HepG2 (cell line): ENCODE measurements around the gene KDM5B. TPM values are rescaled to one million over a fixed set of nuclear protein-coding genes. Genes with fewer than 3 reads are reported as not detected.
A peak's percentile ranks its signal among the peaks of the same experiment; 100 is the strongest.

Experiments
- BHLHE40 ChIP-seq: IDR thresholded peaks from 2 replicates; pipeline ENCODE4 v1.6.1; 2011; ENCODE audit warnings: low read length, improper control_type of control experiment
- CREM ChIP-seq, 2 experiments: sonication (generic) in 1 of 2; formaldehyde crosslinking in 1 of 2; IDR thresholded peaks; 2 replicates each; pipeline versions ENCODE4 v1.4.0 to v1.6.1; 2016 to 2020; ENCODE audit warnings: antibody characterized with exemption in 1 of 2, mild to moderate bottlenecking in 1 of 2, missing genetic modification reagents in 1 of 2
- MBD4 ChIP-seq: IDR thresholded peaks from 2 replicates; pipeline ENCODE4 v1.6.1; 2012; ENCODE audit warnings: low read length, inconsistent platforms, borderline replicate concordance
- PHF8 ChIP-seq: sonication (generic); formaldehyde crosslinking; IDR thresholded peaks from 2 replicates; pipeline ENCODE4 v1.5.0; 2020; ENCODE audit warnings: missing genetic modification reagents
- SKI ChIP-seq: fragments of 450-650 bp; IDR thresholded peaks from one replicate; pipeline ENCODE4 v1.6.1; 2018; ENCODE audit warnings: mild to moderate bottlenecking; ENCODE audit not compliant: partially characterized antibody
- SYNCRIP ChIP-seq: fragments of 200-400 bp; formaldehyde crosslinking; IDR thresholded peaks from 2 replicates; pipeline ENCODE4 v1.6.1; 2018; ENCODE audit warnings: mild to moderate bottlenecking, low read depth, low read length; ENCODE audit not compliant: insufficient read depth
- TAF1 ChIP-seq: sonication (generic); formaldehyde crosslinking; IDR thresholded peaks from 2 replicates; pipeline ENCODE4 v1.4.0; 2020; ENCODE audit warnings: missing genetic modification reagents
- ZNF570 ChIP-seq: sonication (generic); formaldehyde crosslinking; IDR thresholded peaks from 2 replicates; pipeline ENCODE4 v1.4.0; 2020; ENCODE audit warnings: mild to moderate bottlenecking, missing genetic modification reagents, borderline replicate concordance
- ZNF766 ChIP-seq: sonication (generic); formaldehyde crosslinking; IDR thresholded peaks from 2 replicates; pipeline ENCODE4 v1.5.0; 2020; ENCODE audit warnings: missing genetic modification reagents, borderline replicate concordance
- ZNF83 ChIP-seq: sonication (generic); formaldehyde crosslinking; IDR thresholded peaks from 2 replicates; pipeline ENCODE4 v1.4.0; 2020; ENCODE audit warnings: missing genetic modification reagents, mild to moderate bottlenecking, borderline replicate concordance
- polyA plus RNA-seq, 8 experiments: library from polyadenylated mRNA; depleted of rRNA in 3 of 8; stranded (reverse) in 7 of 8; unstranded in 1 of 8; fragments of >200 nt; fragmentation: Illumina TruSeq in 4 of 8; extraction: Trizol in 4 of 8; gene quantifications; 2 replicates each; pipeline versions ENCODE4 v1.2.1 to v1.2.3, GENCODE V29; 2011 to 2016; ENCODE audit warnings: low read depth in 4 of 8, missing spikeins in 1 of 8, mixed read lengths in 1 of 8; ENCODE audit not compliant: insufficient read depth in 1 of 8
- total RNA-seq, 5 experiments: library from RNA; depleted of rRNA; stranded (reverse); fragments of >200 nt; fragmentation: Illumina TruSeq; extraction: Trizol; gene quantifications; 2 replicates each; pipeline ENCODE4 v1.2.3, GENCODE V29; 2016; ENCODE audit warnings: low read depth in 1 of 5
- TF ChIP-seq, protein P1 (sequence below): sonication (generic); formaldehyde crosslinking; IDR thresholded peaks from 2 replicates; pipeline ENCODE4 v1.5.0; 2020; ENCODE audit warnings: missing genetic modification reagents
- TF ChIP-seq, protein P2 (sequence below), 2 experiments: sonication (generic) in 1 of 2; formaldehyde crosslinking in 1 of 2; IDR thresholded peaks; 2 replicates each; pipeline versions ENCODE4 v1.4.0 to v1.6.1; 2016 to 2020; ENCODE audit warnings: borderline replicate concordance in 1 of 2, low read depth in 1 of 2, mild to moderate bottlenecking in 1 of 2, missing genetic modification reagents in 1 of 2
- TF ChIP-seq, protein P3 (sequence below): IDR thresholded peaks from 2 replicates; pipeline ENCODE4 v1.6.1; 2016; ENCODE audit warnings: low read depth
- TF ChIP-seq, protein P4 (sequence below): sonication (generic); formaldehyde crosslinking; IDR thresholded peaks from 2 replicates; pipeline ENCODE4 v1.4.0; 2020; ENCODE audit warnings: mild to moderate bottlenecking, missing genetic modification reagents

KDM5B gene
- total and polyA plus RNA-seq, 2 of the 13 experiments (the other 11 are each of a cell fraction or from before 2014, with no cell fraction given) = 34.2 to 35.4 TPM

DNA sequence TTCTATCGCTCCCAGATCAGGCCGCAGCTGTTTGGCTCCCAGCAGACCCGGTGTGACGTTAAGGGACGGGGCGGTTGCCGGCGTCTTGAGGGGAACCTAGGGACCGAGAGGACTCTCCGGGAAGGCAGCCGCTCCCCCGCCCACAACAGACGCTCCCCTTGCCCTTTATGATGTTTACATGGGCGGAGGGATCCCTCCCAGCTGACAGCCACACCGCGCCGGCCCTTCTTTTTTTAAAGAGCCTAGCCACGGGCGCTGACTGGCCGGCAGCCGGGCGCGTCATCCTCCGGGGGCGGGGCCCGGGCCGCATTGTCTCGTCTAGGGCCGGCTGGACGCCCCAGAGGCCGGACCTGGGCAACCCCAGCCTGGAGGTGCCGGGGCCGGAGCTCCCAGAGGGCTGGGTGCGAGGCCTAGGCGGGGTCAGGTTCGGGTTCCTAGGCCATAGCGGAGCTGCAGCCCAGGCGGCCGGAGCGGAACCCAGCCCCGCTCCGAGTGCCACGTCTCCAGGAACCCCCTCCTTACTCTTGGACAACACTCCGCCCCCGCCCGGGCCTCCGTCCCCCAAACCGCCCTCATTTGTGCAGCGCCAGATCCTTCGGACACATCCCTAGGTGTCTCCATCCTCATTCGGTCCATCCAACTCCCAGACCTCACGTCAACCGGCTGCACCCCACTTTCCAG is 2.5 kb upstream of the KDM5B start, which contains the start of gene PCAT6 (continued):
- TF ChIP-seq, protein P1, sequence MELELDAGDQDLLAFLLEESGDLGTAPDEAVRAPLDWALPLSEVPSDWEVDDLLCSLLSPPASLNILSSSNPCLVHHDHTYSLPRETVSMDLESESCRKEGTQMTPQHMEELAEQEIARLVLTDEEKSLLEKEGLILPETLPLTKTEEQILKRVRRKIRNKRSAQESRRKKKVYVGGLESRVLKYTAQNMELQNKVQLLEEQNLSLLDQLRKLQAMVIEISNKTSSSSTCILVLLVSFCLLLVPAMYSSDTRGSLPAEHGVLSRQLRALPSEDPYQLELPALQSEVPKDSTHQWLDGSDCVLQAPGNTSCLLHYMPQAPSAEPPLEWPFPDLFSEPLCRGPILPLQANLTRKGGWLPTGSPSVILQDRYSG (CRISPR knock-in tag) = no peak
- no peak for TF ChIP-seq ZNF570
- peak; percentile 83 for TF ChIP-seq SKI
- TF ChIP-seq MBD4 = no peak
- TF ChIP-seq CREM (IDR thresholded peaks at IDR 0.05) = peak; percentile 58; the same call in 1 of the 2 replicates
- TF ChIP-seq CREM (CRISPR knock-in tag; IDR thresholded peaks at IDR 0.05) = no peak
- TF ChIP-seq ZNF766 (CRISPR knock-in tag) = peak; percentile 65; the same call in 1 of the 2 replicates
- TF ChIP-seq, protein P2, sequence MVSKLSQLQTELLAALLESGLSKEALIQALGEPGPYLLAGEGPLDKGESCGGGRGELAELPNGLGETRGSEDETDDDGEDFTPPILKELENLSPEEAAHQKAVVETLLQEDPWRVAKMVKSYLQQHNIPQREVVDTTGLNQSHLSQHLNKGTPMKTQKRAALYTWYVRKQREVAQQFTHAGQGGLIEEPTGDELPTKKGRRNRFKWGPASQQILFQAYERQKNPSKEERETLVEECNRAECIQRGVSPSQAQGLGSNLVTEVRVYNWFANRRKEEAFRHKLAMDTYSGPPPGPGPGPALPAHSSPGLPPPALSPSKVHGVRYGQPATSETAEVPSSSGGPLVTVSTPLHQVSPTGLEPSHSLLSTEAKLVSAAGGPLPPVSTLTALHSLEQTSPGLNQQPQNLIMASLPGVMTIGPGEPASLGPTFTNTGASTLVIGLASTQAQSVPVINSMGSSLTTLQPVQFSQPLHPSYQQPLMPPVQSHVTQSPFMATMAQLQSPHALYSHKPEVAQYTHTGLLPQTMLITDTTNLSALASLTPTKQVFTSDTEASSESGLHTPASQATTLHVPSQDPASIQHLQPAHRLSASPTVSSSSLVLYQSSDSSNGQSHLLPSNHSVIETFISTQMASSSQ (IDR thresholded peaks at IDR 0.05; ENCODE audit: low read depth) = no peak
- TF ChIP-seq, protein P2 (CRISPR knock-in tag; IDR thresholded peaks at IDR 0.05; ENCODE audit: borderline replicate concordance) = 0 out of 2 replicates have a peak, but pooled peaks have one; percentile 40
- TF ChIP-seq, protein P3, sequence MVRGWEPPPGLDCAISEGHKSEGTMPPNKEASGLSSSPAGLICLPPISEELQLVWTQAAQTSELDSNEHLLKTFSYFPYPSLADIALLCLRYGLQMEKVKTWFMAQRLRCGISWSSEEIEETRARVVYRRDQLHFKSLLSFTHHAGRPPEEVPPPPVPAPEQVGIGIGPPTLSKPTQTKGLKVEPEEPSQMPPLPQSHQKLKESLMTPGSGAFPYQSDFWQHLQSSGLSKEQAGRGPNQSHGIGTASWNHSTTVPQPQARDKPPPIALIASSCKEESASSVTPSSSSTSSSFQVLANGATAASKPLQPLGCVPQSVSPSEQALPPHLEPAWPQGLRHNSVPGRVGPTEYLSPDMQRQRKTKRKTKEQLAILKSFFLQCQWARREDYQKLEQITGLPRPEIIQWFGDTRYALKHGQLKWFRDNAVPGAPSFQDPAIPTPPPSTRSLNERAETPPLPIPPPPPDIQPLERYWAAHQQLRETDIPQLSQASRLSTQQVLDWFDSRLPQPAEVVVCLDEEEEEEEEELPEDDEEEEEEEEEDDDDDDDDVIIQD (CRISPR knock-in tag) = peak; percentile 30; the same call in 1 of the 2 replicates
- TF ChIP-seq PHF8 (CRISPR knock-in tag) = peak; percentile 88
- no peak; the same call in 1 of the 2 replicates for TF ChIP-seq ZNF83
- TF ChIP-seq SYNCRIP = no peak
- peak; percentile 86; the same call in 1 of the 2 replicates for TF ChIP-seq TAF1 (CRISPR knock-in tag)
- TF ChIP-seq, protein P4, sequence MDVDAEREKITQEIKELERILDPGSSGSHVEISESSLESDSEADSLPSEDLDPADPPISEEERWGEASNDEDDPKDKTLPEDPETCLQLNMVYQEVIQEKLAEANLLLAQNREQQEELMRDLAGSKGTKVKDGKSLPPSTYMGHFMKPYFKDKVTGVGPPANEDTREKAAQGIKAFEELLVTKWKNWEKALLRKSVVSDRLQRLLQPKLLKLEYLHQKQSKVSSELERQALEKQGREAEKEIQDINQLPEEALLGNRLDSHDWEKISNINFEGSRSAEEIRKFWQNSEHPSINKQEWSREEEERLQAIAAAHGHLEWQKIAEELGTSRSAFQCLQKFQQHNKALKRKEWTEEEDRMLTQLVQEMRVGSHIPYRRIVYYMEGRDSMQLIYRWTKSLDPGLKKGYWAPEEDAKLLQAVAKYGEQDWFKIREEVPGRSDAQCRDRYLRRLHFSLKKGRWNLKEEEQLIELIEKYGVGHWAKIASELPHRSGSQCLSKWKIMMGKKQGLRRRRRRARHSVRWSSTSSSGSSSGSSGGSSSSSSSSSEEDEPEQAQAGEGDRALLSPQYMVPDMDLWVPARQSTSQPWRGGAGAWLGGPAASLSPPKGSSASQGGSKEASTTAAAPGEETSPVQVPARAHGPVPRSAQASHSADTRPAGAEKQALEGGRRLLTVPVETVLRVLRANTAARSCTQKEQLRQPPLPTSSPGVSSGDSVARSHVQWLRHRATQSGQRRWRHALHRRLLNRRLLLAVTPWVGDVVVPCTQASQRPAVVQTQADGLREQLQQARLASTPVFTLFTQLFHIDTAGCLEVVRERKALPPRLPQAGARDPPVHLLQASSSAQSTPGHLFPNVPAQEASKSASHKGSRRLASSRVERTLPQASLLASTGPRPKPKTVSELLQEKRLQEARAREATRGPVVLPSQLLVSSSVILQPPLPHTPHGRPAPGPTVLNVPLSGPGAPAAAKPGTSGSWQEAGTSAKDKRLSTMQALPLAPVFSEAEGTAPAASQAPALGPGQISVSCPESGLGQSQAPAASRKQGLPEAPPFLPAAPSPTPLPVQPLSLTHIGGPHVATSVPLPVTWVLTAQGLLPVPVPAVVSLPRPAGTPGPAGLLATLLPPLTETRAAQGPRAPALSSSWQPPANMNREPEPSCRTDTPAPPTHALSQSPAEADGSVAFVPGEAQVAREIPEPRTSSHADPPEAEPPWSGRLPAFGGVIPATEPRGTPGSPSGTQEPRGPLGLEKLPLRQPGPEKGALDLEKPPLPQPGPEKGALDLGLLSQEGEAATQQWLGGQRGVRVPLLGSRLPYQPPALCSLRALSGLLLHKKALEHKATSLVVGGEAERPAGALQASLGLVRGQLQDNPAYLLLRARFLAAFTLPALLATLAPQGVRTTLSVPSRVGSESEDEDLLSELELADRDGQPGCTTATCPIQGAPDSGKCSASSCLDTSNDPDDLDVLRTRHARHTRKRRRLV (CRISPR knock-in tag) = peak; percentile 71; the same call in 1 of the 2 replicates
- TF ChIP-seq BHLHE40 = no peak
